ENCODE measurements around the gene SIRT7. TPM values are rescaled to one million over a fixed set of nuclear protein-coding genes. Genes with fewer than 3 reads are reported as not detected.
A peak's percentile ranks its signal among the peaks of the same experiment; 100 is the strongest.

SIRT7 gene
- total RNA-seq, 4 donors from 2014 or later, result 0.77 to 87.1 (median 14.6) TPM

- intact Hi-C loops (cut with DNase I; ENCODE audit: low total_unique reads), result no loop called here
- H3K4me1 ChIP-seq, result peaks cover 0 to 7% of the 10 kb centered on the region in 2 donors
- H3K27me3 ChIP-seq, result no peaks in the 10 kb centered on the region
Measured at GRCh38 chr17:81942167-81942553, 24.2 kb upstream of the SIRT7 start.

GRCh38 chr17:81941484-81942166 is 23.6 kb upstream of the SIRT7 start:
- Histone ChIP-seq H3K27ac (no peak overlapping the region), H3K4me3 (no peak overlapping the region), H3K4me1 (peaks cover 0 to 7% of the 10 kb centered on the region in 2 donors), H3K27me3 (no peaks in the 10 kb centered on the region), H3K9me3 (no peaks in the 10 kb centered on the region), H3K36me3 (no peaks in the 10 kb centered on the region)
- no peak for DNase-seq
- TF ChIP-seq CTCF (IDR thresholded peaks at IDR 0.05) (no peak), POLR2A (IDR thresholded peaks at IDR 0.05) (no peak)
- intact Hi-C loops (cut with DNase I; ENCODE audit: low total_unique reads), result no loop called here

More at GRCh38 chr17:81942167-81942553, 24.2 kb upstream of the SIRT7 start:
- DNase-seq, result no peak
- TF ChIP-seq POLR2A (IDR thresholded peaks at IDR 0.05) (no peak), CTCF (IDR thresholded peaks at IDR 0.05) (no peak)
- Histone ChIP-seq H3K36me3 (no peaks in the 10 kb centered on the region), H3K9me3 (no peaks in the 10 kb centered on the region), H3K4me3 (no peak overlapping the region), H3K27ac (no peak overlapping the region)

- DNase-seq, result no peak
- intact Hi-C loops (cut with DNase I; ENCODE audit: low total_unique reads), result no loop called here
- no peak overlapping the region for H3K27ac ChIP-seq
- H3K9me3 ChIP-seq, result no peaks in the 10 kb centered on the region
- peaks cover 0 to 7% of the 10 kb centered on the region in 2 donors for H3K4me1 ChIP-seq
- no peaks in the 10 kb centered on the region for H3K27me3 ChIP-seq
- no peaks in the 10 kb centered on the region for H3K36me3 ChIP-seq
- no peak overlapping the region for H3K4me3 ChIP-seq
- no peak for TF ChIP-seq CTCF (IDR thresholded peaks at IDR 0.05)
- no peak for TF ChIP-seq POLR2A (IDR thresholded peaks at IDR 0.05)
Measured at GRCh38 chr17:81940538-81941483, 22.8 kb upstream of the SIRT7 start.

- Histone ChIP-seq H3K36me3 (no peaks in the 10 kb centered on the region), H3K9me3 (no peaks in the 10 kb centered on the region), H3K27me3 (no peaks in the 10 kb centered on the region), H3K27ac (no peak overlapping the region), H3K4me1 (peaks cover 0 to 7% of the 10 kb centered on the region in 2 donors), H3K4me3 (no peak overlapping the region)
- intact Hi-C loops (cut with DNase I; ENCODE audit: low total_unique reads), result no loop called here
- DNase-seq, result peak in 1 of 2 donors; percentile 64
- TF ChIP-seq POLR2A (IDR thresholded peaks at IDR 0.05), result no peak
Measured at GRCh38 chr17:81939881-81940385, 22.0 kb upstream of the SIRT7 start.

GRCh38 chr17:81939218-81939617 is 21.2 kb upstream of the SIRT7 start:
- no peaks in the 10 kb centered on the region for H3K9me3 ChIP-seq
- TF ChIP-seq CTCF (IDR thresholded peaks at IDR 0.05) (no peak), POLR2A (IDR thresholded peaks at IDR 0.05) (no peak)
- intact Hi-C loops (cut with DNase I; ENCODE audit: low total_unique reads), result no loop called here
- no peak for DNase-seq
- peaks cover 0 to 7% of the 10 kb centered on the region in 2 donors for H3K4me1 ChIP-seq
- no peak overlapping the region for H3K27ac ChIP-seq
- H3K36me3 ChIP-seq, result no peaks in the 10 kb centered on the region
- no peaks in the 10 kb centered on the region for H3K27me3 ChIP-seq
- no peak overlapping the region for H3K4me3 ChIP-seq
